ENCODE measurements around the gene MAP3K14. TPM values are rescaled to one million over a fixed set of nuclear protein-coding genes. Genes with fewer than 3 reads are reported as not detected.
"Not testable (repeated sequence)": the region's sequence is repeated elsewhere in the genome, so short reads cannot be mapped to it uniquely, and the experiment has no call there.

MAP3K14 gene
- total RNA-seq, 1 experiment from 2014 or later: 16.8 TPM

GRCh38 chr17:45345246-45345553, 28.4 kb upstream of the MAP3K14 start:
- H3K4me2 ChIP-seq (ENCODE audit: low read length): no peak overlapping the region

DNA sequence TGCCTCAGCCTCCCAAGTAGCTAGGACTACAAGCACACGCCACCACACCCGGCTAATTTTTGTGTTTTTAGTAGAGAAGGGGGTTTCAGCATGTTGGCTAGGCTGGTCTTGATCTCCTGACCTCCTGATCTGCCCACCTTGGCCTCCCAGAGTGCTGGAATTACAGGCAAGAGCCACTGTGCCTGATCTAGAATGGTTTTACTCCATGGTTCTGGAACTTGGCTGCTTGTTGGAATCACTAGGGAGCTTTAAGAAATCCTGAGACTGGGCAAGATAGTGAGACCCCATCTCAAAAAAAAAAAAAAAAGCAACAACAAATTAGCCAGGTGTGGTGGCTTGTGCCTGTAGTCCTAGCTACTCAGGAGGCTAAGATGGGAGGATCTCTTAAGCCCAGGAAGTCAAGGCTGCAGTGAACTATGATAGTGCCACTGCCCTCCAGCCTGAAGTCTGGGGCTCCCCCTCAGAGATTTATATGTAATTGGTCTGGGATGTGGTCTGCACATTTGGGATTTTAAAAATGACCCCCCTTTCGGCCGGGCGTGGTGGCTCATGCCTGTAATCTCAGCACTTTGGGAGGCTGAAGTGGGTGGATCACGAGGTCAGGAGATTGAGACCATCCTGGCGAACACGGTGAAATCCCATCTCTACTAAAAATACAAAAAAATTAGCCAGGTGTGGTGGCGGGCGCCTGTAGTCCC, 27.3 kb upstream of the MAP3K14 start:
- DNase-seq; H3K9ac ChIP-seq (ENCODE audit: low read length); H2AFZ ChIP-seq (ENCODE audit: low read length); H3K4me2 ChIP-seq (ENCODE audit: low read length); H3K4me3 ChIP-seq (ENCODE audit: low read length); H4K20me1 ChIP-seq (ENCODE audit: low read length); H3K9me3 ChIP-seq (ENCODE audit: low read length); H3K79me2 ChIP-seq (ENCODE audit: low read length); H3K36me3 ChIP-seq (ENCODE audit: low read depth, low read length); H3K27ac ChIP-seq (ENCODE audit: low read length); ATAC-seq; BruUV-seq (replicated peaks); POLR2A ChIA-PET (ENCODE audit: unreplicated experiment); intact Hi-C loops (cut with micrococcal nuclease); H3K27me3 ChIP-seq (ENCODE audit: low read length); H3K9me2 ChIP-seq (replicated peaks; ENCODE audit: low read length); H3F3A ChIP-seq (ENCODE audit: low read length, unreplicated experiment); H3K4me1 ChIP-seq (ENCODE audit: insufficient read depth, low read length): not testable (repeated sequence)
- CTCF ChIA-PET: interaction anchor here (0.6 kb wide), 1 partner anchor 503 kb away, joined by 4 read pairs; no protein-coding TSS in a partner anchor

More at GRCh38 chr17:45345246-45345553, 28.4 kb upstream of the MAP3K14 start:
- TF ChIP-seq CTCF (conservative IDR thresholded peaks at IDR 0.05; ENCODE audit: low read depth, low read length) (no peak), EZH2 (IDR thresholded peaks at IDR 0.05; ENCODE audit: low read length, unreplicated experiment) (no peak), EZH2phosphoT487 (IDR thresholded peaks at IDR 0.05; ENCODE audit: borderline replicate concordance, low read length) (no peak)
- no peak overlapping the region for H3K9ac ChIP-seq (ENCODE audit: low read length)
- CTCF ChIA-PET: interaction anchor here (1.0 kb wide), 1 partner anchor 68 kb away, joined by 3 read pairs; no protein-coding TSS in a partner anchor
- POLR2A ChIA-PET (ENCODE audit: unreplicated experiment): interaction anchor here (0.6 kb wide), 2 partner anchors 241 to 505 kb away, joined by 3 to 4 read pairs; no protein-coding TSS in a partner anchor
- no peak overlapping the region for H3K27ac ChIP-seq (ENCODE audit: low read length)
- H3K9me2 ChIP-seq (replicated peaks; ENCODE audit: low read length): no peaks in the 10 kb centered on the region
- H2AFZ ChIP-seq (ENCODE audit: low read length): no peak overlapping the region
- ATAC-seq (no peak), DNase-seq (no peak)
- no peaks in the 10 kb centered on the region for H3K27me3 ChIP-seq (ENCODE audit: low read length)
- H4K20me1 ChIP-seq (ENCODE audit: low read length): no peaks in the 10 kb centered on the region
- no peaks in the 10 kb centered on the region for H3K36me3 ChIP-seq (ENCODE audit: low read depth, low read length)
- no peaks in the 10 kb centered on the region for H3F3A ChIP-seq (ENCODE audit: low read length, unreplicated experiment)
- intact Hi-C loops (cut with micrococcal nuclease): no loop called here
- no peak overlapping the region for H3K4me3 ChIP-seq (ENCODE audit: low read length)
- H3K9me3 ChIP-seq (ENCODE audit: low read length): no peaks in the 10 kb centered on the region
- no peaks in the 10 kb centered on the region for H3K4me1 ChIP-seq (ENCODE audit: insufficient read depth, low read length)
- no peaks in the 10 kb centered on the region for H3K79me2 ChIP-seq (ENCODE audit: low read length)
- BruUV-seq (replicated peaks): no TSS peak

DNA sequence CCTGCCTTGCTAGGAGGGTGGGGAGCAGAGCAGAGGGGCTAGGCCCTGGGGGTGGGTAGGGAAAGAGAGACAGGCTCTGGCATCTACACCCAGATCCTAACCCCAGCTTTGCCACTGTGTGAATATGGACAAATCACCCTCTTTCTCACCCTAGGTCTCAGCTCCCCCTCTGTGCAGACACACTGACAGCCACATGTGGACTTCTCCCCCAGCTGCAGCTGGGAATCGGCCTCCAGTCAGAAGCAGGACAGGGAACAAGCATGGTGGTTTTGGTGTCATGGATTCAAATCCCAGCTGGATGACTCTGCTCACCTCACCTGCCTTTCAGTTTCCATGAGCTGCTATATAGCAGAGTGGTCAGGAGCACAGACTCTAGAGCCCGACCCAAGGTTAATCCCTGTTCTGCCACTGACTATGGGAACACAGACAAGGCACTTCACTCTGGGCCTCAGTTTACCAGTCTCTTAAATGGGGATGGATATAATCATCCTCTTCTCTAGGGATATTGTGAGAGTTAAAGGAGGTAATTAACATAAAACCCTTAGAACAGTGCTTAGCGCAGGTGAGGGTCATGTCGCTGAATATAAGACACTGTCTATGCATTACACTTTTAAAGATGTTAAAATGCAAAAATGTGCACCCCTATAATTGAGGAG, 26.2 kb upstream of the MAP3K14 start:
- no peaks in the 10 kb centered on the region for H3K36me3 ChIP-seq (ENCODE audit: low read depth, low read length)
- intact Hi-C loops (cut with micrococcal nuclease): no loop called here
- no TSS peak for BruUV-seq (replicated peaks)
- H3K9ac ChIP-seq (ENCODE audit: low read length): no peak overlapping the region
- ChIA-PET CTCF (no interaction called here), POLR2A (ENCODE audit: unreplicated experiment) (no interaction called here)
- H4K20me1 ChIP-seq (ENCODE audit: low read length): no peaks in the 10 kb centered on the region
- DNase-seq: no peak
- no peak overlapping the region for H3K4me2 ChIP-seq (ENCODE audit: low read length)
- no peaks in the 10 kb centered on the region for H3K9me3 ChIP-seq (ENCODE audit: low read length)
- no peak overlapping the region for H3K4me3 ChIP-seq (ENCODE audit: low read length)
- no peaks in the 10 kb centered on the region for H3K9me2 ChIP-seq (replicated peaks; ENCODE audit: low read length)
- H3K27me3 ChIP-seq (ENCODE audit: low read length): no peaks in the 10 kb centered on the region
- no peaks in the 10 kb centered on the region for H3K4me1 ChIP-seq (ENCODE audit: insufficient read depth, low read length)
- H3K27ac ChIP-seq (ENCODE audit: low read length): no peak overlapping the region
- H3K79me2 ChIP-seq (ENCODE audit: low read length): no peaks in the 10 kb centered on the region
- H2AFZ ChIP-seq (ENCODE audit: low read length): no peak overlapping the region
- no peak for ATAC-seq
- TF ChIP-seq EZH2phosphoT487 (IDR thresholded peaks at IDR 0.05; ENCODE audit: borderline replicate concordance, low read length): no peak
- TF ChIP-seq EZH2 (IDR thresholded peaks at IDR 0.05; ENCODE audit: low read length, unreplicated experiment): no peak
- no peak for TF ChIP-seq CTCF (conservative IDR thresholded peaks at IDR 0.05; ENCODE audit: low read depth, low read length)
- no peaks in the 10 kb centered on the region for H3F3A ChIP-seq (ENCODE audit: low read length, unreplicated experiment)
